ENCODE measurements around the gene CARF. TPM values are rescaled to one million over a fixed set of nuclear protein-coding genes. Genes with fewer than 3 reads are reported as not detected.

CARF gene
- polyA plus RNA-seq, 1 donor (not counting 4 experiments of a cell fraction or from before 2014, with no cell fraction given): 5.2 TPM

- Histone ChIP-seq H3K36me3 (ENCODE audit: control insufficient read depth in 2 of 2, extremely low read depth in 1 of 2, insufficient read depth in 2 of 2, low read length in 2 of 2) (no peaks in the 10 kb centered on the region), H3K9me1 (ENCODE audit: control insufficient read depth, extremely low read depth, insufficient read depth, low read length) (no peaks in the 10 kb centered on the region), H3K9me3 (ENCODE audit: control insufficient read depth, low read depth, low read length) (no peaks in the 10 kb centered on the region), H2AFZ (ENCODE audit: control insufficient read depth, low read length) (no peak overlapping the region), H3K4me3 (ENCODE audit: control insufficient read depth in 2 of 3, extremely low read depth in 1 of 3, insufficient read depth in 2 of 3, low read depth in 1 of 3, low read length in 3 of 3) (no peak overlapping the region), H3K4me2 (ENCODE audit: control insufficient read depth, extremely low read depth, insufficient read depth, low read depth, low read length) (no peak overlapping the region), H4K20me1 (ENCODE audit: control insufficient read depth, extremely low read depth, insufficient read depth, low read length) (no peaks in the 10 kb centered on the region), H3K27ac (ENCODE audit: control insufficient read depth, insufficient read depth, low read length) (no peak overlapping the region), H3K27me3 (ENCODE audit: control insufficient read depth, extremely low read depth, insufficient read depth, low read length) (no peaks in the 10 kb centered on the region), H3K4me1 (ENCODE audit: control insufficient read depth, extremely low read depth, insufficient read depth, low read length) (peaks cover 3% of the 10 kb centered on the region), H3K79me2 (ENCODE audit: control insufficient read depth, insufficient read depth, low read length) (no peaks in the 10 kb centered on the region), H3K9ac (ENCODE audit: control insufficient read depth, extremely low read depth, insufficient read depth, low read length) (no peak overlapping the region)
- no peak for FAIRE-seq
- TF ChIP-seq EZH2 (IDR thresholded peaks at IDR 0.05; ENCODE audit: low read length): no peak
- no peak for TF ChIP-seq CTCF (optimal IDR thresholded peaks at IDR 0.05 in 1 of 3, IDR thresholded peaks at IDR 0.05 in 1 of 3, conservative IDR thresholded peaks at IDR 0.05 in 1 of 3; ENCODE audit: extremely low read depth in 1 of 3, insufficient read depth in 2 of 3, low read length in 3 of 3)
- DNase-seq (ENCODE audit: low read depth, low spot score): no peak
- dilution Hi-C loops (cut with MboI; ENCODE audit: extremely low pct_ligation_motif_present, low sequenced_read_pairs): no loop called here
These were observed 26.9 kb downstream of the CARF start for GRCh38 chr2:202938960-202939359.

GRCh38 chr2:202941771-202942170 lies 29.7 kb downstream of the CARF start:
- Histone ChIP-seq H3K9ac (ENCODE audit: control insufficient read depth, extremely low read depth, insufficient read depth, low read length) (no peak overlapping the region), H2AFZ (ENCODE audit: control insufficient read depth, low read length) (no peak overlapping the region), H4K20me1 (ENCODE audit: control insufficient read depth, extremely low read depth, insufficient read depth, low read length) (no peaks in the 10 kb centered on the region), H3K36me3 (ENCODE audit: control insufficient read depth in 2 of 2, extremely low read depth in 1 of 2, insufficient read depth in 2 of 2, low read length in 2 of 2) (no peaks in the 10 kb centered on the region), H3K4me1 (ENCODE audit: control insufficient read depth, extremely low read depth, insufficient read depth, low read length) (peaks cover 3% of the 10 kb centered on the region), H3K27ac (ENCODE audit: control insufficient read depth, insufficient read depth, low read length) (no peak overlapping the region), H3K4me2 (ENCODE audit: control insufficient read depth, extremely low read depth, insufficient read depth, low read depth, low read length) (no peak overlapping the region), H3K79me2 (ENCODE audit: control insufficient read depth, insufficient read depth, low read length) (no peaks in the 10 kb centered on the region), H3K27me3 (ENCODE audit: control insufficient read depth, extremely low read depth, insufficient read depth, low read length) (no peaks in the 10 kb centered on the region), H3K4me3 (ENCODE audit: control insufficient read depth in 2 of 3, extremely low read depth in 1 of 3, insufficient read depth in 2 of 3, low read depth in 1 of 3, low read length in 3 of 3) (no peak overlapping the region), H3K9me1 (ENCODE audit: control insufficient read depth, extremely low read depth, insufficient read depth, low read length) (no peaks in the 10 kb centered on the region), H3K9me3 (ENCODE audit: control insufficient read depth, low read depth, low read length) (peaks cover 2% of the 10 kb centered on the region)
- TF ChIP-seq CTCF (optimal IDR thresholded peaks at IDR 0.05 in 1 of 3, IDR thresholded peaks at IDR 0.05 in 1 of 3, conservative IDR thresholded peaks at IDR 0.05 in 1 of 3; ENCODE audit: extremely low read depth in 1 of 3, insufficient read depth in 2 of 3, low read length in 3 of 3): no peak
- DNase-seq (ENCODE audit: low read depth, low spot score) (no peak), FAIRE-seq (peak; percentile 48)
- dilution Hi-C loops (cut with MboI; ENCODE audit: extremely low pct_ligation_motif_present, low sequenced_read_pairs): no loop called here
